SH-SY5Y (cell line): ENCODE results near the gene ZBTB21.

ENCODE experiments used
- GATA2 ChIP-seq: IDR thresholded peaks from 2 replicates; pipeline ENCODE4 v1.6.1; 2011; ENCODE audit warnings: mild to moderate bottlenecking, low read depth, low read length
- GATA3 ChIP-seq: IDR thresholded peaks from 2 replicates; pipeline ENCODE4 v1.6.1; 2011; ENCODE audit warnings: low read depth, mild to moderate bottlenecking, low read length, moderate library complexity

Gene ZBTB21

DNA sequence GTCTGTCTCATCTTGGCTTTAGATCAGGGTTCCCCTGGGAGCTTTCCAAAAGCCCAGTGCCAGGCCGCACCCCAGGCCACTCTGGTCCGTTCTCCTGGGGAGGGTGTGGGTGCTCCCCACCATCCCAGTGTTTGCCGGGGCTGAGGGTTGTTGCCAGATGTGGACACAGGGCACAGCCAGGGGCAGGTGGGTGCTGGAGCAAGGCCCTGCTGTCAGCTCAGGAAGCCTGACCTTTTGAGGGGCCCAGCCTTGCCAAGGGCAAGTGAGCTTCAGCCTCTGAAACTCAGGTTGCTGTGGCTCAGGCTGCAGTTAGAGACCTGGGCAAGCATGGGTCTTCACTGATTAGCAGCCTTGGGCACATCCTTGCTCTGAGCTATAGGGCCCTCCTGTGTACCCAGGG, 22.8 kb upstream of the ZBTB21 start:
- TF ChIP-seq GATA2 (no peak), GATA3 (no peak)

DNA sequence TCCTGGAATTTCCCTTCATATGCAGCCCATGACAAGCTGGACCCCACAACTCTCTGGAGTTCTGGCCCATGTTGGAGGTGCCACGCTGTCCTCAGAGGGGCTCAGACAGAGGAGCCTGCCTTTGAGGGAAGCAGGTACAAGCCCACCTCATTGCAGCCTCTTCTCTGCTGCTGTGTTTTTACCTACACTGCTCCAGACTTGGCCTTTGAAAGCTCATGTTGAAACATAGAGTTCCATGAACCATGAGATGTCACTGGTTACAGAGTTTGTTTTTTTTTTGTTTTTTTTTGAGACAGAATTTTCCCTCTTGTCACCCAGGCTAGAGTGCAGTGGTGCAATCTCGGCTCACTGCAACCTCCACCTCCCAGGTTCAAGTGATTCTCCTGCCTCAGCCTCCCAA, 22.1 kb upstream of the ZBTB21 start:
- TF ChIP-seq GATA2, result no peak
- TF ChIP-seq GATA3, result no peak

DNA sequence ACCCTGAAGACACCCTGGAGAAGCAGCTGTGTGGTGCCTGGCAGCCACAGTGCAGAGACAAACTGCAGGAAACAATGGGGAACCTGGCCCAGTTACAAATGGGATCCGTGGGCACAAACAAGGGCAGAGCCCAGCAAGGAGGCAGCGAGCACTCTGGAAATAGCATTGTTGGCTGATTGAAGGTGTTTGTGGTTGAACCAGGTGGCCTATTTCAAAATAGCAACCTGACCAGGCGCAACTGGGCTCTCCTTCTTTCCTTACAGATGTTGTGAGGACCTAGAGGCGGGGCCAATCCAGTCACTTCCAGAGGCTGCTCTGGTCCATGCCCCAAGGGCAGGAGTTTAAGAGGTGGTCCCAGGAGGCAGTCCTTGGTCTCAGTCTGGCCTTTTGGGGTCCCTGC, 21.7 kb upstream of the ZBTB21 start:
- TF ChIP-seq GATA3 (no peak), GATA2 (no peak)

DNA sequence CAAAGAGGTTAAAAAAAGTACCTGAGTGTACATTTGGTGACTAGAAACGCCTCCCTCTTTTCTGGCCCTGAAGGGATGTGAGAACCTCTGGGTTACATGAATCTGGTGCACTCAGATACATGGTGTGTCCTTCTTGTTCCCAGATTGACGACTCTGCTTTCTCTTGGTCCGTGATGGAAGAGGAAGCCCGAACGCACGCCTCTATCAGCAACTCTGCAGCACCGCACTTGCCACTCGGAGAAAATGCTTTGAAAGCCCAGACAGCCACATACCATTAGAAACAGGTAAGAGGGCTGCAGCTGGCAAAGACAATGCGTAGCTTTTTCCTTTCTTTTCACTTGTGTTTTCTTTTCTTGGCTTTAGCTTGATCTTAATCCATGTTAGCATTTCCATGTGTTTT, 21.1 kb upstream of the ZBTB21 start:
- TF ChIP-seq GATA3 (no peak), GATA2 (no peak)

DNA sequence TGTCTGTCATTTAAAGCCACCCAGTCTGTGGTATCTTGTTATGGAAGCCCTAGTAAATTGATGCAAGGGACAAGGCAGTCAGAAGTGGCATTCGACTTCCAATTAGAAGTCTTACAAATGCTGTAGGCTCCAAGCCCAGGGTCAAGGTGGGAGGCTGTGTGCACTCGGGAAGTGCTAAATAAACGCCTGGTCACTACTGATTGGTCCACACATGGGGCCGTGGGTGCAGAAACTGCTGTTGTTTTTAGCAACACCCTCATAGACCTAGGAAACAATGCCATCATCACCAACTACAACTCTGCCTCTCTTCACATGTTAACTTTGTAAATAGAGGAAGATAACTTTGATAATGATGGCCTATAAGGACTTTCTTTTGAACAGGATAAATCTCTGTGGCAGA, 20.2 kb upstream of the ZBTB21 start:
- no peak for TF ChIP-seq GATA3
- TF ChIP-seq GATA2, result no peak

DNA sequence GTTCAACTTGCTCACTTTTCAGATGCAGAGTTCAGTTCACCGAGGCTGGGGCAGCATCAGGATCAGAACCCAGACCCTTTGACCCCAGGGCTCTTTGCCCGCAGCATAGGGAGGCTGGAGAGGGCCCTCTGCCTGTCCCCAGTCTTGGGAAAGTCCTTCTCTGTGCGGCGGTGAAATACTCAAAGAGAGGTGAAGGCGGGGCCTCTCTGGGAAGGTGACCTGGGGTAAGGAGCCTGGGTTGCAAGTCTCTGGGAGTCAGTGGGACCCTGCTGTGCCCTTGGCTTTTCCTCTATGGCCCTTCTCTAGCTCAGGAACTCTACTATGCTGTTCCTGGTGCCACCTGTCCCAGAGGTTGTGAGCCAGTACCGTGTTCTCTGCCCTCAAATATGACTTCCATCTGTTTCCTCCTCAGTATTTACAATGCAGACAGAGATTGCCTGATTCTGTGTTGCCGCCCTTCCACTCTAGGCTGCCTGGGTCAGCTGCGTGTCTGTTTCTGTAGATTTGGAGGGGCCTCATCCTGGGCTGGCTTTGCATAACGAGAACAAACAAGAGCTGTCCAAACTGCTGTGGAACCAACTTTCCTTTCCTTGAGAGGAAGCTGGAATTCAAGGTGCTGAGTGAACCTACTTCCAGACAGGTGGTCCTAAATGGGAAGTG, 18.7 kb upstream of the ZBTB21 start:
- TF ChIP-seq GATA2, result no peak
- TF ChIP-seq GATA3, result no peak

DNA sequence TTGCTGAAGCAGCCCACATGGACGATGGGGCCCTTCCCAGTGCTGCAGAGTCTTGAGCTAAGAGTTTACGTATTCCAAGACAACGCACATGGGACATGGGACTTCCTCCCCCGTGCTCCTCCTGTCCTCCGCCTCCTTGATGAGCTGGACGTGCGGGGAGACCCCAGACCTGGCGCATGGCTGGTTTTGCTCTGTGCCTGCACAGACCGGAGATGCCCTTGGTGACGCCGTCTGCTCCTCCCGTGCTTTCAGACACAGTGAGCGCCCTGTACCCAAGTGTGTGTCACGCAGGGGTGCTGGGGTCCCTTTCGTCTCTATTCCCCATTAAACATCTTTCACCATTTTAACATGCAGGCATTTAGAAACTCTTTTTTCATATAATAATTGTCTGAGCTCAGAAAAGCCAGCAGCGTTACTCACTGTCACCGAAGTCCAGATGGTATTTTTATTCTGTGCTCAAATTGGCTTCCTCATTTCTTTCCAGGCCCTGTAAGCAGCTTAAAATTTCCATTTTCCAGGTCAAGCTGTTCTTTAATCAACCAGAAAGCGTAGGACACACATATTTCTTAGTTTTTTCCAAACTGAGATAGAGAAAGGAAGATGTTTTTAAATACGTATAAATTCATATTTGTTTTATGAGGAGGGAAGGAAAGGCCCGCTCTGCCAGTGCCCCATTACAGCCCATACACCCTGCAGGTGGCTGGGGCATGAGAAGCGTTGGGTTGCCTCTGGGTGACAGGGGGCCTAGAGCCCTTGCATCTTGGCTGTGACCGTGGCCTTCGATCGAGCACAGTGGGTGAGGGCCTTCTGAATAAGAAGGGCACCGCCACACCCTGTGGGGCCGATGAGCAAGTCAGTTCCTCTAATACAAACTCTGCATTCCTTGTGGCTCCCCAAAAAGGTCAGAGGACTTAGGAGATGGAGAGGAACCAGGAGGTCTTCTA, 17.9 kb upstream of the ZBTB21 start:
- TF ChIP-seq GATA2 (no peak), GATA3 (no peak)

DNA sequence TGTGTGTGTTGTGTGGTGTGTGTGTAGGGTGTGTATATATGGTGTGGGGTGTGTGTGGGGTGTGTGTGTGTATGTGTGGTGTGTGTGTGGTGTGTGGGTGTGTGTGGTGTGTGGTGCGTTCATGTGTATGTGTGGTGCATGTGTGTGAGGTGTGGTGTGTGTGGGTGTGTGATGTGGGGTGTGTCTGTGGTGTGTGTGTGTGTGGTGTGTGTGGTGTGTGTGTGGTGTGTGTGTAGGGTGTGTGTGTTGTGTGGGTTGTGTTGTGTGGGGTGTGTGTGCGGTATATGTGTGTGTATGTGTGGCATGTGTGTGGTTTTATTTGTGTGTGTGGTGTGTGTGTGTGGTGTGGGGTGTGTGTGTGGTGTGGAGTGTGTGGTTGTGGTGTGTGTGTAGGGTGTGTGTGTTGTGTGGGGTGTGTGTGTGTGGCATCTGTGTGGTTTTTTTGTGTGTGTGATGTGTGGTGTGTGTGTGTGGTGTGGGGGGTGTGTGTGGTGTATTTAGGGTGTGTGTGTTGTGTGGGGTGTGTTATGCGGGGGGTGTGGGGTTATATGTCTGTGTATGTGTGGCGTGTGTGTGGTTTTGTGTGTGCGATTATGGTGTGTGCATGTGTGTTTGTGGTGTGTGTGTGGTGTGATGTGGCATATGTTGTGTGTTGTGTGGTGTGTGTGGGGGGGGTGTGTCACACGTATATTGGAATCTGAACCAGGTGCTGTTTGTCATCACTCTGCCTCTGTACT, 17.1 kb upstream of the ZBTB21 start:
- TF ChIP-seq GATA2 (no peak), GATA3 (no peak)

DNA sequence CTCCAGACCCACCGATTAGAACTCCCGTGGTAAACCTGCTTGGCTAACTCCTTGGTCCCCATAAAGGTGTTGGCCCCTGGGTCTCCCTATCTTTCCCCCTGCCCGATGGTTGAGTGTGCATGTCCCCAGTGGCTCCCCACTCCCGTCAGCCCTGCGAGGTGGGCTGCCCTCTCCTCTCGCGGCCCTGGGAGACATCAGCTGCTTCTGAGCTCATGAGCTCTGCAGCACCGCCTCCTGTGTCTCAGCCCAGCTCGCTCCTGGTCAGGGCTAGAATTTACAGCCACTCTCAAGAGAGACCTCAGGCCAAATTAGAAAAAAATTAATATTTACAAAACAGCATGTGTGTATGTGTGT, 15.9 kb upstream of the ZBTB21 start:
- no peak for TF ChIP-seq GATA2
- TF ChIP-seq GATA3, result no peak

DNA sequence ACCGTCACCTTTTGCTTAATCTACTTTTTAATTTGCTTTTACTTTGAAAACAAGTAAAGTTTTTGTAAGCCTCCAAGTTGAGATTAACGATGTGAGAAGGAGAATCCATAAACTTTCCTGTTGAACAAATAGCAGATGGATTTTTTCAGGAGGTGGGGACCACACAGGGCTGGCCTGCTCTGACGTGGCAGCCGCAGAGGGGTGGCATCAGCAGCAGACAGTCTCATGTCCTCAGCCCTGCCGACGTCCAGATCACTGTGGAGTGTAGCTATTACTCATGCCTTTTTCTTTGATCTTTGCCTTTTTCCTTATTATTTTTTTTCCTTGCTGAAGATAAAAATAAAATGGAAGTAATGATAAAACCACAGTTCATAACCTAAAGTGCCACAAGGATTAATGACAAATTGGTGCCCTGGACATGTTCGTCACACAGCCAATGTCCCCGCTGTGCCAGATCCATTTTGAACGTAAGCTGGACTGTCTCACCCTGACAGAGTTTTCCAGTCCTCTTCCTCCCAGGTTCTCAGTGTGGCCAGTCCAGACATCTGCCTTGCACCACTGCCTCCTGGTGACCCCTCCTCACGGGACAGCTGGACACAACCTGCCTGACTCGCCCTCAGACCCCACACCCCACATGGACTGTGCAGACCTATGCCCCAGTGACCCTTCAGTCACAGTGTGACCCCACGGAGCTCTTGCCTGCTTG, 15.4 kb upstream of the ZBTB21 start:
- TF ChIP-seq GATA3, result no peak

DNA sequence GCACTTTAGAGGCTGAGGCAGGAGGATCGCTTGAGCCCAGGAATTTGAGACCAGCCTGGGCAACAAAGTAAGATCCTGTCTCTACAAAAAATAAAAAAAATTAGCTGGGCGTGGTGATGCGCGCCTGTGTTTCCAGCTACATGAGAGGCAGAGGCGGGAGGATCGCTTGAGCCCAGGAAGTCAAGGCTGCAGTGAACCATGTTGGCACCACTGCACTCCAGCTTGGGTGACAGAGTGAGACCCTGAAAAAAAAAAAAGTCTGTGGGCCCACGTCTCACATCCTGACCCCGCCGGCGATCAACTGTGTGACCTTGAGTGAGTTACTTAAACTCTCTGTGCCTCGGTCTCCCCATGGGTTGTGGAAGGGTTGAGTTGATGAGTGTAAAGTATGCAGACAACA, 12.7 kb upstream of the ZBTB21 start:
- TF ChIP-seq GATA3, result no peak
- no peak for TF ChIP-seq GATA2

DNA sequence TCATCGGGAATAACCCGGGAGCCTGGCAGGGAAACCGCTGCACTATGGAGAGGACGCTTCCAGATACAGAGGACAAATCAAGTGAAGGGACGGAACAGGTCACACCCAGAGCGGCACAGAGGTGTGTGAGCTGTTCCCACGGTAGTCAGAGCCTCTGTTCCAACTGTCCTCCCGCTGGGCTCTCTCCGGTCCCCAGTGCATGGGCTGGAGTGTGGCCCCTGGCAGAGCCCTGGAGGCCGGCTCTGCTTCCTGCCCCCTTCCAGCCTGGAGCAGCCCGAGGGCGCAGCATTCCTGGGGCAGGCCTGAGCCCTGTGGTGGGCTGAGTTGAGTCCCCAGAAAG, 11.9 kb upstream of the ZBTB21 start:
- no peak for TF ChIP-seq GATA3
- no peak for TF ChIP-seq GATA2

DNA sequence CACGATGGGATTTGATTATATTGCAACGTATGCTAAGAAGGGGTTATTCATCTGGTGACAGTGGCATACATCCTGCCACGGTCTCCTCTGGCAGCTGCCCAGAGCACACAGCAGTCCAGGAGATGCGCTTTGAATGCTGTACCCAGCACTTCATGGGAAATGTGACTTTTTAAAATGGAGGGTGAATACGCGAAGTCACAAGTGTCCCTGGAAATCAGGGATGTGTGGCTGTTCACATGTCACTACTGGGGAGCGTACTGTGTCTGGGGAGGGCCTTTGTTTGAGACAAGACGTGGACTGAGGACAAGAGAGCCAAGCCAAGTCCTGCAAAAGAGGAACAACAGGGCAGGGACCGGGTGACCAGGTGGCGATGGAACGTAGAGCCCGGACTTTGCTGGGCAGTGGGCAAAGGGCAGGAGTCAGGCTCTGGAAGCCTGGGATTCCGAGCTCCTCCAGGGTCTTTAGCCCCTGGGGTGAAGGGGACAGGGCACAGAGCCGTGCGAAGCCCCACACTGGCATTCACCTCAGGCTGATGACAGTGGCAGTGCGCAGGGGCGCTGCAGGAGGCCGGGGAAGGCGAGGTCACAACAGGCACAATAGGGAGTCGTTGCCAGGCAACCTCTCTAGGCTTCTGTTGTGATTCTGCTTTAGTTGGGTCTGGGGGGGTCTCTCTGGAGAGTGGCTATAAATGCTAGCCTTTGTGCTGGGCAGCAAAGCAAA, 11.4 kb upstream of the ZBTB21 start:
- TF ChIP-seq GATA2, result no peak
- no peak for TF ChIP-seq GATA3

DNA sequence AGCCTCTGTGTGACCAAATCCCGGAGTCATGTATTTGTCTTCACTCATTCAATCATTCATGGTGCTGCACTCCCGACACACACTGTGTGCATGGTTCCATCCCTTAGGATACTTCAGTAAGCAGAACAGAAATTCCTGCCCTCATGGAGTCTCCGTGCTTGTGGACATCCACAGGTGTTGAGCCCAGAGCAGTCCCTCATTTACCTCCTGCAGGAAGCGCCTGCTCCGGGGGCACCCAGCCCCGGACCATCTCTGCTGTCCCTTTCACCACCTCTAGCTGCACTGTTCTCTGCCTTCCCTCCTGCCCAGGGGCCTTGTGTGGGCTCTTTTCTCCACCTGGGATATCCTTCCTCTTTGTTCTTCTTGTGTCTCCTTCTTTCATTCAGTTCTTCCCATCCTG, 9.5 kb upstream of the ZBTB21 start:
- TF ChIP-seq GATA2 (no peak), GATA3 (no peak)
